ENCODE data around the gene RASA2.

Gene RASA2

GRCh38 chr3:141557961-141558706 lies 71.3 kb downstream of the RASA2 start:
- Histone ChIP-seq H3K9me3 (ENCODE audit: insufficient read depth, low read depth, low read length) (no peaks in the 10 kb centered on the region), H3K9me2 (replicated peaks; ENCODE audit: low read depth, low read length) (no peaks in the 10 kb centered on the region), H3K4me1 (ENCODE audit: insufficient read depth, low read length, poor library complexity, severe bottlenecking) (peaks cover 19% of the 10 kb centered on the region), H2AFZ (ENCODE audit: low read length) (no peak overlapping the region), H3K4me3 (ENCODE audit: low read length, poor library complexity, severe bottlenecking) (no peak overlapping the region), H3K9ac (ENCODE audit: low read depth, low read length, poor library complexity, severe bottlenecking) (no peak overlapping the region), H3K36me3 (ENCODE audit: insufficient read depth, low read length) (peaks cover 34% of the 10 kb centered on the region; the same call in 1 of the 2 replicates), H3F3A (ENCODE audit: low read depth) (no peaks in the 10 kb centered on the region), H3K27me3 (ENCODE audit: insufficient read depth, low read length, poor library complexity, severe bottlenecking) (no peaks in the 10 kb centered on the region), H3K79me2 (ENCODE audit: insufficient read depth, low read length) (no peaks in the 10 kb centered on the region), H4K20me1 (ENCODE audit: insufficient read depth, low read length, poor library complexity, severe bottlenecking) (peaks cover 9% of the 10 kb centered on the region), H3K4me2 (ENCODE audit: low read depth, low read length, poor library complexity, severe bottlenecking) (peak overlapping the region; percentile 2)
- TF ChIP-seq CTCF (conservative IDR thresholded peaks at IDR 0.05; ENCODE audit: low read length) (no peak), EZH2phosphoT487 (IDR thresholded peaks at IDR 0.05; ENCODE audit: borderline replicate concordance) (no peak)

GRCh38 chr3:141561426-141562034 lies 74.7 kb downstream of the RASA2 start:
- H3K36me3 ChIP-seq (ENCODE audit: insufficient read depth, low read length): peaks cover 24% of the 10 kb centered on the region; the same call in 1 of the 2 replicates
- H4K20me1 ChIP-seq (ENCODE audit: insufficient read depth, low read length, poor library complexity, severe bottlenecking): no peaks in the 10 kb centered on the region

GRCh38 chr3:141564241-141564640 lies 77.4 kb downstream of the RASA2 start:
- H3K4me2 ChIP-seq (ENCODE audit: low read depth, low read length, poor library complexity, severe bottlenecking): no peak overlapping the region
- H2AFZ ChIP-seq (ENCODE audit: low read length): no peak overlapping the region
- no peaks in the 10 kb centered on the region for H3K4me1 ChIP-seq (ENCODE audit: insufficient read depth, low read length, poor library complexity, severe bottlenecking)
- no peak overlapping the region for H3K4me3 ChIP-seq (ENCODE audit: low read length, poor library complexity, severe bottlenecking)
- H3K27me3 ChIP-seq (ENCODE audit: insufficient read depth, low read length, poor library complexity, severe bottlenecking): no peaks in the 10 kb centered on the region
- H3K9ac ChIP-seq (ENCODE audit: low read depth, low read length, poor library complexity, severe bottlenecking): no peak overlapping the region
- no peaks in the 10 kb centered on the region for H3K79me2 ChIP-seq (ENCODE audit: insufficient read depth, low read length)
- no peaks in the 10 kb centered on the region for H3K9me3 ChIP-seq (ENCODE audit: insufficient read depth, low read depth, low read length)
- H3F3A ChIP-seq (ENCODE audit: low read depth): no peaks in the 10 kb centered on the region
- H3K36me3 ChIP-seq (ENCODE audit: insufficient read depth, low read length): peaks cover 16% of the 10 kb centered on the region; the same call in 1 of the 2 replicates
- no peaks in the 10 kb centered on the region for H3K9me2 ChIP-seq (replicated peaks; ENCODE audit: low read depth, low read length)
- H4K20me1 ChIP-seq (ENCODE audit: insufficient read depth, low read length, poor library complexity, severe bottlenecking): no peaks in the 10 kb centered on the region
- TF ChIP-seq EZH2phosphoT487 (IDR thresholded peaks at IDR 0.05; ENCODE audit: borderline replicate concordance) (no peak), CTCF (conservative IDR thresholded peaks at IDR 0.05; ENCODE audit: low read length) (no peak)

More at GRCh38 chr3:141561426-141562034, 74.7 kb downstream of the RASA2 start:
- Histone ChIP-seq H2AFZ (ENCODE audit: low read length) (no peak overlapping the region), H3K4me2 (ENCODE audit: low read depth, low read length, poor library complexity, severe bottlenecking) (no peak overlapping the region), H3K79me2 (ENCODE audit: insufficient read depth, low read length) (no peaks in the 10 kb centered on the region), H3K9me2 (replicated peaks; ENCODE audit: low read depth, low read length) (no peaks in the 10 kb centered on the region), H3K27me3 (ENCODE audit: insufficient read depth, low read length, poor library complexity, severe bottlenecking) (no peaks in the 10 kb centered on the region), H3K4me3 (ENCODE audit: low read length, poor library complexity, severe bottlenecking) (no peak overlapping the region), H3K9me3 (ENCODE audit: insufficient read depth, low read depth, low read length) (no peaks in the 10 kb centered on the region), H3K4me1 (ENCODE audit: insufficient read depth, low read length, poor library complexity, severe bottlenecking) (peaks cover 13% of the 10 kb centered on the region), H3K9ac (ENCODE audit: low read depth, low read length, poor library complexity, severe bottlenecking) (no peak overlapping the region), H3F3A (ENCODE audit: low read depth) (no peaks in the 10 kb centered on the region)
- TF ChIP-seq EZH2phosphoT487 (IDR thresholded peaks at IDR 0.05; ENCODE audit: borderline replicate concordance) (no peak), CTCF (conservative IDR thresholded peaks at IDR 0.05; ENCODE audit: low read length) (peak; percentile 99)
